ENCODE data around the gene NCKAP5. TPM values are rescaled to one million over a fixed set of nuclear protein-coding genes. Genes with fewer than 3 reads are reported as not detected.
A peak's percentile ranks its signal among the peaks of the same experiment; 100 is the strongest.

The NCKAP5 gene
- total RNA-seq, 1 donor from 2014 or later = 27.9 TPM

- Mint-ChIP-seq H3K9me3 (no peaks in the 10 kb centered on the region), H3K36me3 (ENCODE audit: low read depth) (no peaks in the 10 kb centered on the region), H3K4me1 (no peaks in the 10 kb centered on the region), H3K27ac (ENCODE audit: unreplicated experiment) (no peak overlapping the region), H3K27me3 (ENCODE audit: low read depth) (no peaks in the 10 kb centered on the region), H3K4me3 (no peak overlapping the region)
- DNase-seq (ENCODE audit: low read depth, low spot score) = no peak
- TF ChIP-seq CTCF (conservative IDR thresholded peaks at IDR 0.05) = no peak
Observed at GRCh38 chr2:132873738-132874137, 694.5 kb downstream of the NCKAP5 start.

GRCh38 chr2:132871831-132872230 is 696.4 kb downstream of the NCKAP5 start:
- H3K9me3 Mint-ChIP-seq = no peaks in the 10 kb centered on the region
- H3K27me3 Mint-ChIP-seq (ENCODE audit: low read depth) = no peaks in the 10 kb centered on the region
- no peaks in the 10 kb centered on the region for H3K36me3 Mint-ChIP-seq (ENCODE audit: low read depth)

GRCh38 chr2:132863961-132864360 is 704.3 kb downstream of the NCKAP5 start:
- TF ChIP-seq CTCF (conservative IDR thresholded peaks at IDR 0.05) = no peak
- peaks cover 2% of the 10 kb centered on the region for H3K27me3 Mint-ChIP-seq (ENCODE audit: low read depth)
- no peak for DNase-seq (ENCODE audit: low read depth, low spot score)

More at GRCh38 chr2:132871831-132872230, 696.4 kb downstream of the NCKAP5 start:
- TF ChIP-seq CTCF (conservative IDR thresholded peaks at IDR 0.05) = no peak
- H3K27ac Mint-ChIP-seq (ENCODE audit: unreplicated experiment) = no peak overlapping the region
- peaks cover 8% of the 10 kb centered on the region for H3K4me1 Mint-ChIP-seq
- no peak for DNase-seq (ENCODE audit: low read depth, low spot score)
- H3K4me3 Mint-ChIP-seq = no peak overlapping the region

GRCh38 chr2:132860220-132860619 is 708.0 kb downstream of the NCKAP5 start:
- H3K36me3 Mint-ChIP-seq (ENCODE audit: low read depth) = no peaks in the 10 kb centered on the region
- H3K9me3 Mint-ChIP-seq = no peaks in the 10 kb centered on the region
- TF ChIP-seq CTCF (conservative IDR thresholded peaks at IDR 0.05) = no peak
- H3K27ac Mint-ChIP-seq (ENCODE audit: unreplicated experiment) = no peak overlapping the region
- H3K4me1 Mint-ChIP-seq = peaks cover 19% of the 10 kb centered on the region
- no peak for DNase-seq (ENCODE audit: low read depth, low spot score)
- no peak overlapping the region for H3K4me3 Mint-ChIP-seq
- H3K27me3 Mint-ChIP-seq (ENCODE audit: low read depth) = peaks cover 2% of the 10 kb centered on the region

More at GRCh38 chr2:132863961-132864360, 704.3 kb downstream of the NCKAP5 start:
- peaks cover 3% of the 10 kb centered on the region for H3K36me3 Mint-ChIP-seq (ENCODE audit: low read depth)
- no peak overlapping the region for H3K4me3 Mint-ChIP-seq
- no peaks in the 10 kb centered on the region for H3K9me3 Mint-ChIP-seq
- no peak overlapping the region for H3K27ac Mint-ChIP-seq (ENCODE audit: unreplicated experiment)
- H3K4me1 Mint-ChIP-seq = peaks cover 27% of the 10 kb centered on the region

- no peak for TF ChIP-seq CTCF (conservative IDR thresholded peaks at IDR 0.05)
- H3K9me3 Mint-ChIP-seq = no peaks in the 10 kb centered on the region
- H3K4me3 Mint-ChIP-seq = no peak overlapping the region
- H3K36me3 Mint-ChIP-seq (ENCODE audit: low read depth) = no peaks in the 10 kb centered on the region
- peaks cover 19% of the 10 kb centered on the region for H3K4me1 Mint-ChIP-seq
- DNase-seq (ENCODE audit: low read depth, low spot score) = peak; percentile 5
- no peak overlapping the region for H3K27ac Mint-ChIP-seq (ENCODE audit: unreplicated experiment)
- peaks cover 2% of the 10 kb centered on the region for H3K27me3 Mint-ChIP-seq (ENCODE audit: low read depth)
Observed at GRCh38 chr2:132859590-132859989, 708.7 kb downstream of the NCKAP5 start.

- Mint-ChIP-seq H3K27ac (ENCODE audit: unreplicated experiment) (no peak overlapping the region), H3K4me1 (peaks cover 19% of the 10 kb centered on the region), H3K4me3 (no peak overlapping the region), H3K36me3 (ENCODE audit: low read depth) (no peaks in the 10 kb centered on the region), H3K9me3 (no peaks in the 10 kb centered on the region), H3K27me3 (ENCODE audit: low read depth) (peaks cover 2% of the 10 kb centered on the region)
- DNase-seq (ENCODE audit: low read depth, low spot score) = no peak
- no peak for TF ChIP-seq CTCF (conservative IDR thresholded peaks at IDR 0.05)
Observed at GRCh38 chr2:132857319-132857718, 710.9 kb downstream of the NCKAP5 start.

All from neural crest cell (in vitro differentiated cells).